Effector CD8-positive, alpha-beta T cell (primary cell): ENCODE measurements around the gene RAB8B.

Experiments used
- DNase-seq: peaks from one replicate; lab custom pipeline; 2025; lab: John Stamatoyannopoulos, UW

RAB8B gene

DNA sequence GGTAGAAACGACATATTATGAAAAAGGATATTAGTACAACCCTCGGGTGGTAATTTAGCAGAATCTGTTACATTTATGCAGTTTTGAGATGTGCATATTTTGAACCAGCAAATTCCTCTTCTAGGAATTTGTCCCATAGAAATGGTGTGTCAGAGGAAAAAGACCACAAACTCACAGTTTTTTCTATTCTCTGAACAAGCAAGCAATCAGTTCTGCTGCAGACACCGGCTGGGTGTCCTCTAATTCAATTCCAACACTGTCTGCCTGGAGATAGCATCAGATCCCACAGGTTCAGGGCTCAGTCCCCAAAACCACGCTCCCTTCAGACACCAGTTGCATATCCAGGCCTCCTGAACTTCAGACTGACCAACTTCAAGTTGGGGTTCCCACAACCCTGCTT lies 124.4 kb downstream of the RAB8B start:
- no peak for DNase-seq

DNA sequence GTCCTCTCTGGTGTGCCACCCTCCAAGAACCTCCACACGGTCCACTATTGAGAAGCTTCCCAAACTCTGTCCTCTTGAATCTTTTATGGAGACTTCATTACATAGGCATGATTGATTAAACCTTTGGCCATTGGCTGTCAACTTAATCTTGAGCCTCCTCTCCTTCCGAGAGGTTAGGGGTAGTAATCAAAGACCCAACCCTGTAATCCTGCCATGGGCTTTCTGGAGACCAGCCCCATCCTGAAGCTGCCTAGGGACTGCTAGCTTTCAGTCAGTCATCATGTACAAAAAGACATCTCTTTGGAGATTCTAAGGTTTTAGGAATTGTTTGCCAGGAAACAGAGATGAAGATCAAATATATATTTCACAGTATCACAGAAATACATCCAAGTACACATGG lies 125.0 kb downstream of the RAB8B start:
- no peak for DNase-seq
